A172 (cell line): Measurements from ENCODE around the gene GAS2L2. TPM values are rescaled to one million over a fixed set of nuclear protein-coding genes. Genes with fewer than 3 reads are reported as not detected.

ENCODE experiments used
- DNase-seq: peaks from one replicate; pipeline ENCODE4 v3.0.0-alpha.2; 2015; ENCODE audit warnings: low spot score
- total RNA-seq: library from RNA; depleted of rRNA; stranded (reverse); fragments of >200 nt; shearing (Covaris generic); gene quantifications from 2 replicates; pipeline ENCODE4 v1.2.3, GENCODE V29; 2014; rRNA removed

The GAS2L2 gene
- total RNA-seq = not detected in 2 replicates

DNA sequence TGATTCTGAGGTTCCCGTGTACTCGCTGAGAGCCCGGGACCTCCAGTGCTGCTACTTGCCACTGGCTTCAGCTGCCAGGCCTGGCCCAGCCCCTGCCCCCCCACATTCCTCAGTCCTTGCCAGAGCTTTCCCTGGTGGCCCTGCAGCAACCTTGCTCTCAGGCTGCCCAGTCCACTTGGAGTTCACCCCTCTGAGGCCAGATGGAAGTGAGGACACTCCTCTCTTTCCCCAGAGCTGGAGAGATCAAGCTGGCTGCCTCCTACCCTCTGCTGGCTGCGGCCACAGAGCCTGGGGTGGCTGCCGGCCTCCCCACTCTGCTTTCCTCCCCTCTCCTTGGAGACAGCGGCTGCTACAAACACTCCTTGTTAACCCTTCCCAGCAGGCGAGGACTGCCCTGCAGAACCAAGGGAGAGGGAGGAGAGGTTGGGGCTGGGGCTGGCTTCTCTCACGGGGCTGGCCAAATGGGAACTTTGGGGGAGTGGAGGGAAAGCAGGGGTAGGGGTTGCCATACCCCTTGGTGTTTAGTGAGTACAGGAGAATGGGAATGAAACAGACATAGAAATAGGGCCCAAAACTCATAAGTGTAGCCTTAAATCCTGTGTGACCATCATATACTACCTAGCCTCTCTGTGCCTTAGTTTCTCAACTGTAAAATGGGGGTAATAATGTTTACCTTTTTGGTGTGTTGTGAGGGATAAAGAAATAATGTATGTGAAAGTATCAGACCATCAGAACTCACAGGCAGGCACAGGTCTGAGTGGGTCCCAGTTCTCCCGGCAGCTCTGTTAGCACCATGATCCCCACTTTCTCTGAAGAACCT, at the start of gene GAS2L2:
Gene GAS2L2, minus strand, starts transcription at position 295 of the 820 bp plus-strand sequence. CDS start 389 bp downstream, outside the sequence.
- DNase-seq = no peak

- DNase-seq = no peak
These were observed 48.7 kb upstream of the GAS2L2 start for GRCh38 chr17:35801583-35802224.

GRCh38 chr17:35799942-35800341, 46.9 kb upstream of the GAS2L2 start:
- peak; percentile 85 for DNase-seq

DNA sequence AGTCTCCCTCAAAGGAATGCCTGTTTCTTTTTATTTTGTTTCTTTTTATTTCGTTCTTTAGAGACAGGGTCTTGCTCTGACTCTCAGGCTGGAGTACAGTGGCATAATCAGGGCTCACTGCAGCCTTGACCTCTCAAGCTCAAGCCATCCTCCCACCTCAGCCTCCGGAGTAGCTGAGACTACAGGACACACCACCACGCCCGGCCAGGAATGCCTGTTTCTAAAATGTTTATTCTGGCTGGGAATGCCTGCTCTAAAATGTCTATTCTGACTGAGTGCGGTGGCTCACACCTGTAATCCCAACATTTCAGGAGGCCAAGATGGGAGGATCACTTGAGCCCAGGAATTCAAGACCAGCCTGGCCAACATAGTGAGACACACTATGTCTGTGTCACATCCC, 44.9 kb upstream of the GAS2L2 start:
- no peak for DNase-seq

- no peak for DNase-seq
These were observed 44.3 kb upstream of the GAS2L2 start for GRCh38 chr17:35797370-35797769.

DNA sequence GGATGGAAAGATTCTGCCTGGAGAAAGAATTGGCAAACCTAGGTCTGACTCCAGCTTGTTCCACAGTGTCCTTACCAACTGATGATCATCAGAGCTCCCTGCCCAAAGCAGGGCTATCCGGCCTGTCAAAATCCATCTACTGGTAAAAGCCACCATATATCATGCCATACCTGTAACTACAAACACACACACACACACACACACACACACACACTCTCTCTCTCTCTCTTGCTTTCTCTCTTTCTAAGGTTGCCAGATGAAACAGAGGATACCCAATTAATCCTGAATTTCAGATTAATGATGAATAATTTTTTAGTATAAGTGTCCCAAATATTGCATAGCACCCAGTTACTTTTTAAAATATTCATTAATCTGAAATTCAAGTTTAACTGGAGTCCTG, 43.9 kb upstream of the GAS2L2 start:
- no peak for DNase-seq

DNA sequence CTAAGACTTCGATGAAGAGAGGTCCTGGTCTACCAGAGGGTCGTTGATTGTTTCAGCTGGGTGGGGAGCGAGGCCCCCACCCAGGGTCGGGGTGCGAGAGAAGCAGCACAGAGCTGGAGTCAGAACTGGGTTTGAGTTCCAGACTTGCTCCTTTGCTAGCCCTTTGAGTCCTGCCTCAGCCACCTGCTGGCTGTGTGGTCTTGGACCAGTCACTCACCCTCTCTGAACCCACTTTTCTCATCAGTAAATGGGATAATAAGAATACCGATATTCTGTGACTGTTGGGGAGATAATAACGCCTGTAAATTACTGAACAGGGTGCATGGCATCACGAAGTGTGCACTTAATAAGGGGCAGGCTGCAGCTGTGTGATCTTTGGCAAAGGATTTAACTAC, 42.8 kb upstream of the GAS2L2 start:
- no peak for DNase-seq

GRCh38 chr17:35795007-35795870, 42.2 kb upstream of the GAS2L2 start, which contains the start of gene MMP28:
Gene MMP28 (minus strand): TSS chr17:35795641. CDS start chr17:35795377, 264 bp downstream.
- peak; percentile 21 for DNase-seq

DNA sequence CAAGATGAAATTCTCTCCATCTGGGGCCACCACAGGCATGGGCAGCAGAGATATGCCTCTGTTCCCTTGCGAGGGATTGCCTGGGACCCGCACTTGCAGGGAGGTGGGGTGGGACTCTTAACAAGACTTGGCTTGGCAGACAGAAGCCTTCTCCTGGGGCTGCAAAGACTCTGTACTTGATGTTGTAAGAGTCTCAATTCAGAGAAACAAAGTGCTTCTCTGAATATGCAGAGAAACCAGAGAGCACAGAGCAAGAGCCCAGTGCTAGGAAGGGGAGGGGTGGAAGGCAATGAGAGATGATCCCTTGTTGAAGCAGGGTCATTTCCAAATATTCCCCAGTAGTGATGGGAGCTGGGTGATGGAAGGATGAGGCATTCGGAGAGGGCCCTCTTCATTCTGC, 40.2 kb upstream of the GAS2L2 start:
- no peak for DNase-seq

DNA sequence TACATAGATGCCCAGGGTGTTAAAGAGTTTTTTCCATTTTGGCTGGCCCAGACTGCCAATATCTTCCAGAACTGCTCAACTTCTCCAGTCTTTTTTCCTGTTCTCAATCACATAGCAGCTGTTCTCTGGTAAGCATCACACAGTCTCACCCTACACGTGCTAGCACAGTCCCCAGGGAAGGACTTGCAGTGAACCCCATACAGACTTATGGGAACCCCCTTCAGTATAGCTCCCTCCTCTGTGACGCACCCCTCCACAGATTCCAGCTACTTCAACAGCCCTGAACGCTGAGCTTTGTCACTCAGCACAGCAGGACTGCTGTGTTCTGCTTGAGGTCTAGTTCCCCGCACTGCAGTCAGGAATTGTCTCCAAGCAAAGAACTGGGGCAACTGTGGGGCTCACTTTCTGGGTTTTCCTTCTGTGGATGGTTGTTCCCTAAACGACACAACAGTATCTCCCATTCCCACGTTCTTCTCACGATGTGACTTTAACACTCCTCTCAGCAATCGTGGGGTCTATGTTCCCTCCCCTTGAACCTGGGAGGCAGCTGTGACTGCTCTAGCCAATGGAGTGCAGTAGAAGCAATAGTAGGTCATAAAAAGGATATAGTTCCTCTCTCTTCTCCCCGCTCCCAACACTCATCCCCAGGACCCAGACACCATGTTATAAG, 38.8 kb upstream of the GAS2L2 start:
- no peak for DNase-seq

- peak; percentile 27 for DNase-seq
These were observed 37.8 kb upstream of the GAS2L2 start for GRCh38 chr17:35790841-35791240.

GRCh38 chr17:35788477-35789368, 35.7 kb upstream of the GAS2L2 start:
- peak; percentile 64 for DNase-seq

- no peak for DNase-seq
These were observed 33.9 kb upstream of the GAS2L2 start for GRCh38 chr17:35786941-35787432.

DNA sequence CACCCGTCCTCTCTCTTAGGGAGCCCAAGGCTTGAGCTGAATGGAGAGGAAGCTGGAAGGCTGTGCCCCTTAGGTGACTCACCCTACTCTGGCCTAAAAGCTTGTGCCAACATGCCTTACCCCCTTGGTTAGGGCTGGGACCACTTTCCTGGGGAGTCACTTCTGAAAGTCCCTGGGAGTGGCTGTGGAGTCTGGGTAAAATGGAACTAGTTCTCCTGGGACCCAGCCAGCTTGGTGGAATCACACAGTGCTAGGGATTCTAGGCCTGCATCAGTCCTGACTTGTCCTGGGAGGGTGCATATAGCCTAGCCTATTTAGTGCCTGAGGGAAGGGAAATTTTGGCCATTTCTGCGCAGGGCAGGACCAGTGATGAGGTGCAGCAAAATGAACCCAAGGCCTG, 31.9 kb upstream of the GAS2L2 start:
- no peak for DNase-seq

- DNase-seq = no peak
These were observed 27.9 kb upstream of the GAS2L2 start for GRCh38 chr17:35780950-35781349.

- DNase-seq = no peak
These were observed 25.7 kb upstream of the GAS2L2 start for GRCh38 chr17:35778641-35779196.

DNA sequence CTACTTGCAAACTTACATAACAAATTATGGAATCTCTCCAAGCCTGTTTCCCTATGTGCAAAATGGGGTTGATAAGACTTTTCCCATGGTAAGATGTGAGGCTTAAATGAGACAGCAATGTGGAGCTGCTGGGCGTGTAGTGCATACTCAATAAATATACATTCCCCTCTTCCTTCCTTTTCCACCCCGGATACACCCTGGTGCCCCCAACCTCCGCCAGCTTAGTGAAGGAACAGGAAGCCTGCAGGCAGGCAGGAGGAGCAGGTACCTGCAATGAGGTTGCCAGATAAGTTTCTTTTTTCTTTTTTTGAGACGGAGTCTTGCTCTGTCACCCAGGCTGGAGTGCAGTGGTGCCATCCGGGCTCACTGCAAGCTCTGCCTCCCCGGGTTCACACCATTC, 22.5 kb upstream of the GAS2L2 start:
- no peak for DNase-seq

DNA sequence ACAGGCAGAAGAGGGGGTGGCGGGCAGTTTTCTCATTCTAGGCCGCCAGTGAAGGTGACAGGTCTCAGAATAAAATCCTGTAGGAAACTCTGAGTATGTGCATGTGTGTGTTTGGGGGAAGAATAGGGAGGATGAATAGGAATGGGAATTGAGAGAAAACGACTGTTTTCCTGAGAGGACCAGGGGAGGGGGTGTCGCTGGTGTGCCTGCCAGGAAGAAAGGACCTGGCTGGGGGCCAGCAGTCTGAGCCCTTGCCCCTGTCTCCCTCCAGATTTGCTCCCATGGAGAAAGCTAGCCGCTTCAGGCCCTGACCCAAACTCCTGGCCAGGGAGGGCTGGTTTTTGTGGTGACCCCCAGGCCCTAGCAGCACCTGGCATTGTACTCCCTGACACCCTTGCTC, 22.0 kb upstream of the GAS2L2 start:
- no peak for DNase-seq

GRCh38 chr17:35774499-35774898, 21.5 kb upstream of the GAS2L2 start:
- no peak for DNase-seq
